Fibroblast of peridontal ligament (primary cell): ENCODE results near the gene RASGEF1B.
"Not testable (repeated sequence)": the region's sequence is repeated elsewhere in the genome, so short reads cannot be mapped to it uniquely, and the experiment has no call there.

ENCODE experiments used
- DNase-seq: peaks from one replicate; pipeline ENCODE4 v3.0.0-alpha.2; 2010; ENCODE audit errors: extremely low read depth

Gene RASGEF1B

GRCh38 chr4:81432825-81433224 lies 38.9 kb downstream of the RASGEF1B start:
- no peak for DNase-seq

GRCh38 chr4:81431971-81432370 lies 39.7 kb downstream of the RASGEF1B start:
- DNase-seq = no peak

- DNase-seq = no peak
Measured at GRCh38 chr4:81429607-81430006, 42.1 kb downstream of the RASGEF1B start.

GRCh38 chr4:81429031-81429430 lies 42.7 kb downstream of the RASGEF1B start:
- no peak for DNase-seq

DNA sequence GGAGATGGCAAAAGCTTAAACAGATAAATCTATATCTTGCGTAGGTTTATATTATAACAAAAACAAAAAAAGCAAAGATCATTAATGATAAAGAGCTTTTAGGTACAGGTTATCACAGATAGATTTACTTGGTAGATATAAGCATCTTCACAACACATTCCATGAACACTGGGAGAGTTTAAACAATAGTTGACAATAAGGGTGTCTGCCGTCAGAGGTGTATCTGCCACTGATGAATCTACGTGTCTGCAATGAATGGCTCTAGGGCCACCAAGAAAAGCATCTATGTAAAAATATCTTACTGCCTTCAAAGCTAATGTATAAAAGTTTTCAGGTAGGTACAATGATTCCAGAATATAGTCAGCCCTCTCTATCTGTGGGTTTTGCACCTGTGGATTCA lies 43.7 kb downstream of the RASGEF1B start:
- DNase-seq = no peak

GRCh38 chr4:81427344-81427821 lies 44.3 kb downstream of the RASGEF1B start:
- DNase-seq = no peak

GRCh38 chr4:81426770-81427289 lies 44.9 kb downstream of the RASGEF1B start:
- no peak for DNase-seq

DNA sequence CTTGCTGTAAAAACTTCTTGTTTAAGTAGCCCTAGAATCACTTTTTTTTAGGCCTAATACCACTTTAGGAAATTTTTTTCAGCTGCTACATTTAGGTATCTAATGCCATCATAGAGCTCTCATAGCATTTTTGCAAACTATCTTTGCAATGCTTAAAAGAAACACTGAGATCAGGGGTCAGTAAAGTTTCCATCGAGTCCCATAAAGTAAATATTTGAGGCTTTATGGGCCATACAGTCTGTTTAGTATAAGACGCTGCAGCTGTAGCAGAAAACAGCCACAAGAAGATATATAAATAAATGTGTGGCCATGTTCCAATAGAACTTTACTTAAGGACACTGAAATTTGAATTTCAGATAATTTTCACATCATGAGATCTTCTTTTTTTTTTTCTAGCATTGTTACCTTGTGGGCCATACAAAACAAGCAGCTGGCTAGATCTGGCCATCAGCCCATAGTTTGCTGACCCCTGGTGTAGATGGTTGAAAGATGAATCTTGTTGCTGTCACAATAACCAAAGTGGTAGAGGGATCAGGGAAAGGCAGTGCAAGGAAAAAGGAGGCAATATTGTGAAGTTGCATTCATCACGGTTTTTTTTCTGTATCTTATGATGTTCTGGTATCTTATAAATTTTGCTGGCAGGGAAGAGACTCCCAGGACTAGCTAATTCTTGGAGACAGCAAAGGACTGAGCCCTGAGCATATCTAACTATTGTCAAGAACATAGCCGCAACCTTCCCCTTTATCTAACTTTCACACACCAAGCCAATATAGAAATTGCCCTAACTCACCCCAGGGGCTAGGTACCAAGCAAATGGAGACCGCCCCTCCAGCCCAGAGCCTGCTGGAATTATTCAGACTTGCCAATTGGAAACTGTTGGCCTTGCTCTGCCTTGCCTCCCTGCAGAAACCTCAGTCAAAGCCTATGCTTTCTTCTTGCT lies 46.6 kb downstream of the RASGEF1B start:
- no peak for DNase-seq

DNA sequence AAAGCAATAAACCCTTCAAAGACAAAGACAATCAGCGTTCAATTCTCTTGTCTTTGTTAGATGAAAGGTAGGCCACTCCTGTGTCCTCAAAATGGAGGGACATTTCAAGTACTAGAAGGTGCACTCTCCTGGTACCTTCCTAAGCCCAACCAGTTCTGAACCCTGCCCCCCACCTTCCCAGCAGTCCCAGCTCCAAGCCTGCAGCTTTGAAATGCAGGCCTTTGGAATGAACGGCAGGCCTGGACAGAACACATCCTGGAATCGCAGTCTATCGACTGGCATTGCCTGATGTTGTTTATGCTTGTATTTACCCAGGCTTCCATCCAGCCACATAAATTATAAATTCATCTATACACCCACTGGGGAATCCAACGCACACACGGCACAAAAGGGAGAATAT lies 47.4 kb downstream of the RASGEF1B start:
- no peak for DNase-seq

- DNase-seq = no peak
Measured at GRCh38 chr4:81422595-81422994, 49.1 kb downstream of the RASGEF1B start.

DNA sequence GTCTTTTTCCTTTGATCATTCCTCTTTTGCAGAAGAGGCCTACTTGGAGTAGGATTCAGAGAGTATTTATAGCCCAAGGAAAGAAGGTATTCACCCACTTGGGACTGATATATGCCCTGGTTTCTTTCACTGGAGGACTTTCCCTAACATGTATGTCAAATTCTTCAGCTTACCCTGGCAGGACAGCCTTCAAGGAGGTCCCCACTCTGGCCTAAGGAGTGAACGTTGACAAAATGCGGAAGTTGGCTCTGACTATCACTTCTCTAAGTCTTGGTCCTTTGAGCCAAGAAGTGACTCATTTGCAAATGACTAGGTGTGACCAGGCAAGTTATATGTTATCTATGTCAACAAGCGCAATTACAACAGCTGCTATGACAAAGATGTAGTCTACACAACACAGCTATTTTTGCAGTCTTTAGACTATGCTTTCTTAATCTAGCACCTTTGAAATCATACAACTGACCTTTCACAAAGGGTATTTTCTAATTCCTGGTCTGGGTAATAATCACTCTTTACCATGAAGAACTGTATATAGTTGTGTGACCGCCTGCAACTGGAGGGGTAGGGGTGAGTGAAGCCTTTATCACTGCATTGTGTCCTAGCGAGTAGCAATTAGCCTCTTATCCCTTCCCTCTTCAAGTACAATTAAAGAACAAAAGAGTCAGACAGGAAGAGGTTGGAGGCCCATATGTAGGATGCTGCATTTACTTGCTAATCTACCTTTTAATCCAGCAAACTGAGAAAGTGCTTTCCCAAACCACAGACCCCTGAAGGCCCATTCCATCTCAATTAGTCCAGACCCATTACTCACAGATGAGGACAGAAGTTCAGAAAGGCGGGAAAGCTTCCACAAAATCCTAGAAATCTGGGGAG lies 50.1 kb downstream of the RASGEF1B start:
- no peak for DNase-seq

DNA sequence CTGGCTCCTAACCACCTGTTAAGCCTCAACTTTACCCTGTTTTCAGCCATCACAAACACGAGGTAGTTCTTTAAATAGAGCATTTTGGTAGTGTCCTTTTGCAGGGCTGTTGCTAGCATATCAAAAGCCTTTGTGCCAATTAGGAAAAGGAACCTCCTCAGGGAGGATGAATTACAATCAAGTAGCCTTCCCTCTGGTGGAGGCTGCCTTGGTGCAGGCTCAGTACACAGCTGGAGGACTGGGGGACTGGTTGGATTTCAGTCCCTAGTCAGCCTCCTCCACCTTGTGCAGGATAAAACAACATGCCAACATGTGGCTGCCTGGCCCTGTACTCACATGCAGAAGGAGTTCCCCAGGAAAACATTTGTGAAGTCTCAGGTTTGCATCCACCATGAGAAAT lies 53.1 kb downstream of the RASGEF1B start:
- DNase-seq = no peak

DNA sequence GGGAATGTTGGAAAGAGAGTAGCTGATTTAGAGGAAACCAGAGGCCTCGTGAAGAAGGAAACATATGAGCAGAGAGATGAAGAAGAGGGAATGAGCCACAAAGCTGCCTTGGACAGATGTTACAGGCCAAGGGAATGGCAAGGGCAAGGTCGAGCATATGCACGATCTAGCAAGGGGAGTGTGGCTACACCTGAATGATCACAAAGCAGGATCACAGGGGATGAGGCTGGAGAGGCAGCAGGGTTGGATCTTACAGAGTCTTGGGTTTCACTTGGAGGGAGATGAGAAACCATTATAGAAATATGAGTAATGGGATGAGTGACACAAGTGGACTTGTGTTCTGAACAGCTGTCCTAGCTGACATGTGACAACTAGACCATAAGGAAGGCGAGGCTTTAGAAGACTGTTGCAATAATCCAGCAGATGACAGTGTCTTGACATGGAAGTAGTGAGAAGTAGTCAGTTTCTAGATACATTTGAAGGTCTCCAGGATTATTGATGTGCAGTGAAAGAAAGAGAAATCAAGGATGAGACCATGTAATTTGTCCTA lies 58.7 kb downstream of the RASGEF1B start:
- DNase-seq = no peak

- DNase-seq = no peak
Measured at GRCh38 chr4:81410680-81411079, 61.0 kb downstream of the RASGEF1B start.

GRCh38 chr4:81409836-81410235 lies 61.9 kb downstream of the RASGEF1B start:
- no peak for DNase-seq

DNA sequence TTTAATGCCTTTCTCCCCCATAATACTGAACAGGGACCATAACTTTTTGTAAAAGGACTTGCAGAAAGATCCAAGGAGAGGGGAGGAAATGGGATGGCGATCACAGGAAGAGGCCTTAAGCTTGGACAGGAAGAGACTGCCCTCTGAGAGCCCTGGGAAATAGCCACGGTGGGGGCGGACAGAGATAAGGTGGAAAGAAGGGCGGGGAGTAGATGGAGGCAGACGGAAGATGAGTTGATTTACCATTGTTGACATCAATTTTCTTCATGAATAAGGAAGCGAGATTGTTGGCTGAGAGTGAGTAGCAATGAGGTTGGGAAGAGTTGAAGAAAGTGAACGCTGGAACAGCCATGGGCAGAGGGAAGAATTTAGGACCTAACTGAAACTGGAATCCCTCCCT lies 63.4 kb downstream of the RASGEF1B start:
- DNase-seq = no peak

DNA sequence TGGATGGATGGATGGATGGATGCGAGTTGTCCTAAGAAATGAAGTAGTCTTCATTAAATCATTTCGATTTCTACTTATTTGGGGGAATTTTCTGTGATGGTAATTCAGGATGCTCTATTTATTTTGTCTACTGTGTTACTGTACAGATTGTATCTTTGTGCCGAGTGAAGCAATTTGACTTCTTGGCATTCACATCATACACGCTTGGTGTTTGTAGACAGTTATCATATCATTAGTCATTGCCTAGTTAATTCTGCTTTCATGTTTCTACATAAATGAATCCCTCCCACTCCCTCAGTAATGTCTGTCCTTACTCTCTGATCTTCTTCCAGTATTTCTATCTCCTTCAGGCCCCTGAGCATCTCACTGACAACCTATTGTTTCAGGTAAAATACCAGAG lies 64.0 kb downstream of the RASGEF1B start:
- DNase-seq = no peak

DNA sequence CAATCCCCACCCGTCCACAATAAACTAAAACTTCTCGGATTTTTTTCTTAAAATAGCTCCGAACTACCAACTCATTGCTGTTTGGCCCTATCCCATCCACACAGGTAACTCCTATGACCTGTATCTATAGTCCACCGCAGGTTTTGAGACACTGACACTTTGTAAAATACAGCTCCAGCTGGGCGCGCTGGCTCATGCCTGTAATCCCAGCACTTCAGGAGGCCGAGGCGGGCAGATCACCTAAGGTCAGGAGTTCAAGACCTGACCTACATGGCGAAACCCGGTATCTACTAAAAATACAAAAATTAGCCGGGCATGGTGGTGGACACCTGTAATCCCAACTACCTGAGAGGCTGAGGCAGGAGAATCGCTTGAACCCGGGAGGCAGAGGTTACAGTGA lies 65.2 kb downstream of the RASGEF1B start:
- DNase-seq = not testable (repeated sequence)

- peak; percentile 89 for DNase-seq
Measured at GRCh38 chr4:81405900-81406401, 65.8 kb downstream of the RASGEF1B start.

GRCh38 chr4:81404741-81405140 lies 67.0 kb downstream of the RASGEF1B start:
- DNase-seq = no peak

DNA sequence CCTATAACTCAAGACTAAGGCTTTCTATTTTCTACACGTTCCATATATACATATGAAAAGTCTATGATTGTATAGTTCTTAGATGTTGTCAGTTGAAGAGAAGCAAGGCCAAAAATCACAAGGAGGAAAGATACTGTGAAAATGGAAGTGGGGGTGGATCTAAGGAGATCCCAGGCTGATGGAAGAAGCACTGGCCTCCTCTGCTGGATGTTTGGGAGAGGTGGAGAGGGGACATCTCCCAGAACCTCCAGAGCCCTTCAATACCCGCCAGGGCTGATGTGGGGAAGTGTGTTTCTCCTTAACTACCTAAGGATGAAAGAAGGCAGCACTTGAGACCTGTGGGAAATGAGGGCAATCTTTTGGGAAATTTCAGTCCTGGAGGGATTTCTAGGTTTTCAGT lies 67.4 kb downstream of the RASGEF1B start:
- DNase-seq = peak; percentile 16
